A549 (cell line): ENCODE data around the gene SERPINF2. TPM values are rescaled to one million over a fixed set of nuclear protein-coding genes. Genes with fewer than 3 reads are reported as not detected.
A peak's percentile ranks its signal among the peaks of the same experiment; 100 is the strongest.

Experiments
- ATAC-seq, 2 experiments: fragments of 200-7000 bp in 1 of 2; fragments of >200 bp in 1 of 2; cut with Nextera tagmentation in 1 of 2; cut with Tn5 transposase in 1 of 2; 3 replicates each; pipeline versions ENCODE4 v1.8.0 to v1.9.1; 2018 to 2020; ENCODE audit warnings: mild to moderate bottlenecking in 1 of 2, moderate library complexity in 1 of 2
- CTCF ChIA-PET: fragments of 300-600 bp; sonication (Branson Sonifier 250); formaldehyde crosslinking; extraction: SDS; loops from one replicate; lab custom pipeline; 2021; ENCODE audit warnings: antibody characterized with exemption, inconsistent platforms; lab: Yijun Ruan, JAX
- POLR2A ChIA-PET: fragments of 350-600 bp; formaldehyde crosslinking; extraction: SDS; loops from one replicate; lab custom pipeline; 2021; ENCODE audit warnings: antibody characterized with exemption, inconsistent platforms; lab: Yijun Ruan, JAX
- DNase-seq, 2 experiments: peaks; one replicate each; pipeline versions ENCODE4 v3.0.0 to v3.0.0-alpha.2; 2011 to 2016; ENCODE audit warnings: low read depth in 1 of 2, low spot score in 1 of 2
- FAIRE-seq: peaks from 2 replicates; lab custom pipeline; 2011; peaks lifted over from hg19 to GRCh38; lab: Jason Lieb, UNC
- H3K27ac ChIP-seq, 2 experiments: fragments of >200 bp; sonication (Bioruptor Twin); formaldehyde crosslinking; 3 replicates each; pipeline ENCODE4 v1.5.1; 2016 to 2017
- H3K4me1 ChIP-seq: fragments of >200 bp; sonication (Bioruptor Twin); formaldehyde crosslinking; 3 replicates; pipeline ENCODE4 v1.6.1; 2016
- H3K4me2 ChIP-seq: fragments of >200 bp; sonication (Bioruptor Twin); formaldehyde crosslinking; 3 replicates; pipeline ENCODE4 v1.6.1; 2016
- H3K4me3 ChIP-seq: fragments of >200 bp; sonication (Bioruptor Twin); formaldehyde crosslinking; 3 replicates; pipeline ENCODE4 v1.5.1; 2016
- H3K9me3 ChIP-seq: fragments of >200 bp; sonication (Bioruptor Twin); formaldehyde crosslinking; 3 replicates; pipeline ENCODE4 v1.6.1; 2016
- CEBPB ChIP-seq, 2 experiments: fragments of >200 bp in 1 of 2; sonication (Bioruptor Twin) in 1 of 2; formaldehyde crosslinking in 1 of 2; IDR thresholded peaks; 2 replicates each; pipeline ENCODE4 v1.6.1; 2012 to 2016
- FOXS1 ChIP-seq: fragments of 250-450 bp; sonication (Bioruptor Pico); IDR thresholded peaks from 2 replicates; pipeline ENCODE4 v1.5.0; 2020; ENCODE audit warnings: mild to moderate bottlenecking, moderate library complexity
- HEYL ChIP-seq: fragments of 250-450 bp; sonication (Bioruptor Pico); IDR thresholded peaks from 2 replicates; pipeline ENCODE4 v1.8.0; 2021; ENCODE audit warnings: mild to moderate bottlenecking, moderate library complexity
- JUN ChIP-seq, 2 experiments: fragments of >200 bp; sonication (Bioruptor Twin); formaldehyde crosslinking; IDR thresholded peaks; 2 replicates in 1 of 2; 3 replicates in 1 of 2; pipeline ENCODE4 v1.6.1; 2016 to 2017
- MAX ChIP-seq: IDR thresholded peaks from 2 replicates; pipeline ENCODE4 v1.6.1; 2012
- NPAS2 ChIP-seq: fragments of 250-450 bp; sonication (Bioruptor Pico); IDR thresholded peaks from 2 replicates; pipeline ENCODE4 v1.8.0; 2022; ENCODE audit warnings: mild to moderate bottlenecking, moderate library complexity, borderline replicate concordance
- POLR2AphosphoS2 ChIP-seq: conservative IDR thresholded peaks from 2 replicates; pipeline ENCODE4 v1.6.1; 2012; ENCODE audit warnings: low read length, improper control_type of control experiment, inconsistent platforms
- RARB ChIP-seq: fragments of 250-450 bp; sonication (Bioruptor Pico); IDR thresholded peaks from 2 replicates; pipeline ENCODE4 v1.8.0; 2021; ENCODE audit warnings: mild to moderate bottlenecking, moderate library complexity
- RNF2 ChIP-seq: fragments of 200-600 bp; sonication (generic); IDR thresholded peaks from 2 replicates; pipeline ENCODE4 v1.6.1; 2016; ENCODE audit warnings: low read depth, mild to moderate bottlenecking, antibody characterized with exemption, moderate library complexity, borderline replicate concordance
- SREBF2 ChIP-seq: fragments of 450-650 bp; IDR thresholded peaks from 2 replicates; pipeline ENCODE4 v1.6.1; 2014; ENCODE audit warnings: mild to moderate bottlenecking, moderate library complexity
- TFCP2L1 ChIP-seq: fragments of 250-450 bp; sonication (Bioruptor Pico); IDR thresholded peaks from 2 replicates; pipeline ENCODE4 v1.5.0; 2021; ENCODE audit warnings: mild to moderate bottlenecking
- ZNF302 ChIP-seq: fragments of 250-450 bp; sonication (Bioruptor Pico); IDR thresholded peaks from 2 replicates; pipeline ENCODE4 v1.9.0; 2021; ENCODE audit warnings: inconsistent platforms, mild to moderate bottlenecking, moderate library complexity
- WGBS: methylation state at CpG from one replicate; pipeline ENCODE4 v1.1.6; 2017; ENCODE audit errors: missing lambda C conversion rate; 5-methylcytosine and 5-hydroxymethylcytosine counted together
- polyA plus RNA-seq, 4 experiments: library from polyadenylated mRNA; depleted of rRNA in 3 of 4; stranded (reverse); fragments of >200 nt; fragmentation: RNase III in 1 of 4; extraction: RNeasy Plus Mini Kit Qiagen cat#74134 plus additional on column Dnase treatment in 1 of 4; gene quantifications; 2 replicates in 3 of 4; 3 replicates in 1 of 4; pipeline ENCODE4 v1.2.3, GENCODE V29; 2011 to 2017
- TF ChIP-seq, protein P1 (sequence below): fragments of >200 bp; sonication (Bioruptor Twin); formaldehyde crosslinking; IDR thresholded peaks from 3 replicates; pipeline ENCODE4 v1.6.1; 2016
- TF ChIP-seq, protein P2 (sequence below): fragments of 200-600 bp; sonication (generic); IDR thresholded peaks from 2 replicates; pipeline ENCODE4 v1.6.1; 2016; ENCODE audit warnings: antibody characterized with exemption, mild to moderate bottlenecking, moderate library complexity
- TF ChIP-seq, protein P3 (sequence below): IDR thresholded peaks from 2 replicates; pipeline ENCODE4 v1.6.1; 2012; ENCODE audit warnings: low read depth, borderline replicate concordance

SERPINF2 gene
- polyA plus RNA-seq, 2 of the 4 experiments (the other 2 are of a cell fraction), result 2.1 to 2.9 TPM

GRCh38 chr17:1712271-1712670 is 30.4 kb upstream of the SERPINF2 start:
- DNase-seq, result no peak
- no peaks in the 10 kb centered on the region for H3K9me3 ChIP-seq
- no peak overlapping the region for H3K4me3 ChIP-seq
- CTCF ChIA-PET, result interaction anchor here (0.5 to 23.8 kb wide), 11 partner anchors 9 to 198 kb away, joined by 3 to 591 read pairs (median 11); partner anchors contain the start of genes RILP and SERPINF1
- H3K4me2 ChIP-seq, result peak overlapping the region; percentile 99; the same call in 1 of the 3 replicates
- WGBS, result 96% methylated on average over 8 of the region's 8 CpGs
- peaks cover 44% of the 10 kb centered on the region for H3K4me1 ChIP-seq
- FAIRE-seq, result no peak
- no peak overlapping the region for H3K27ac ChIP-seq
- TF ChIP-seq HEYL, result no peak
- TF ChIP-seq RNF2, result no peak
- TF ChIP-seq POLR2AphosphoS2, result no peak
- TF ChIP-seq CEBPB (IDR thresholded peaks at IDR 0.05), result no peak
- no peak for TF ChIP-seq ZNF302
- no peak for TF ChIP-seq NPAS2 (CRISPR knock-in tag)
- no peak for TF ChIP-seq SREBF2
- no peak for TF ChIP-seq MAX
- TF ChIP-seq, protein P1, sequence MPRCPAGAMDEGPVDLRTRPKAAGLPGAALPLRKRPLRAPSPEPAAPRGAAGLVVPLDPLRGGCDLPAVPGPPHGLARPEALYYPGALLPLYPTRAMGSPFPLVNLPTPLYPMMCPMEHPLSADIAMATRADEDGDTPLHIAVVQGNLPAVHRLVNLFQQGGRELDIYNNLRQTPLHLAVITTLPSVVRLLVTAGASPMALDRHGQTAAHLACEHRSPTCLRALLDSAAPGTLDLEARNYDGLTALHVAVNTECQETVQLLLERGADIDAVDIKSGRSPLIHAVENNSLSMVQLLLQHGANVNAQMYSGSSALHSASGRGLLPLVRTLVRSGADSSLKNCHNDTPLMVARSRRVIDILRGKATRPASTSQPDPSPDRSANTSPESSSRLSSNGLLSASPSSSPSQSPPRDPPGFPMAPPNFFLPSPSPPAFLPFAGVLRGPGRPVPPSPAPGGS, result no peak
- TF ChIP-seq FOXS1, result no peak
- TF ChIP-seq TFCP2L1, result no peak
- TF ChIP-seq JUN (IDR thresholded peaks at IDR 0.05), result no peak
- TF ChIP-seq, all 56 proteins: peak for 0
- POLR2A ChIA-PET, result interaction anchor here (1.7 kb wide), 1 partner anchor 64 kb away, joined by 7 read pairs; no protein-coding TSS in a partner anchor
- no peak for ATAC-seq

- no peak for DNase-seq
- ChIA-PET POLR2A (interaction anchor here (0.8 to 2.1 kb wide), 5 partner anchors 29 to 65 kb away, joined by 3 to 9 read pairs (median 4); partner anchors contain the start of genes PRPF8 and RILP), CTCF (interaction anchor here (0.6 to 23.8 kb wide), 34 partner anchors 8 to 584 kb away, joined by 3 to 591 read pairs (median 4); partner anchors contain the start of genes OVCA2, RILP, SCARF1 and SERPINF1)
- peak overlapping the region; percentile 87 for H3K4me3 ChIP-seq
- no peak for FAIRE-seq
- TF ChIP-seq, protein P2, sequence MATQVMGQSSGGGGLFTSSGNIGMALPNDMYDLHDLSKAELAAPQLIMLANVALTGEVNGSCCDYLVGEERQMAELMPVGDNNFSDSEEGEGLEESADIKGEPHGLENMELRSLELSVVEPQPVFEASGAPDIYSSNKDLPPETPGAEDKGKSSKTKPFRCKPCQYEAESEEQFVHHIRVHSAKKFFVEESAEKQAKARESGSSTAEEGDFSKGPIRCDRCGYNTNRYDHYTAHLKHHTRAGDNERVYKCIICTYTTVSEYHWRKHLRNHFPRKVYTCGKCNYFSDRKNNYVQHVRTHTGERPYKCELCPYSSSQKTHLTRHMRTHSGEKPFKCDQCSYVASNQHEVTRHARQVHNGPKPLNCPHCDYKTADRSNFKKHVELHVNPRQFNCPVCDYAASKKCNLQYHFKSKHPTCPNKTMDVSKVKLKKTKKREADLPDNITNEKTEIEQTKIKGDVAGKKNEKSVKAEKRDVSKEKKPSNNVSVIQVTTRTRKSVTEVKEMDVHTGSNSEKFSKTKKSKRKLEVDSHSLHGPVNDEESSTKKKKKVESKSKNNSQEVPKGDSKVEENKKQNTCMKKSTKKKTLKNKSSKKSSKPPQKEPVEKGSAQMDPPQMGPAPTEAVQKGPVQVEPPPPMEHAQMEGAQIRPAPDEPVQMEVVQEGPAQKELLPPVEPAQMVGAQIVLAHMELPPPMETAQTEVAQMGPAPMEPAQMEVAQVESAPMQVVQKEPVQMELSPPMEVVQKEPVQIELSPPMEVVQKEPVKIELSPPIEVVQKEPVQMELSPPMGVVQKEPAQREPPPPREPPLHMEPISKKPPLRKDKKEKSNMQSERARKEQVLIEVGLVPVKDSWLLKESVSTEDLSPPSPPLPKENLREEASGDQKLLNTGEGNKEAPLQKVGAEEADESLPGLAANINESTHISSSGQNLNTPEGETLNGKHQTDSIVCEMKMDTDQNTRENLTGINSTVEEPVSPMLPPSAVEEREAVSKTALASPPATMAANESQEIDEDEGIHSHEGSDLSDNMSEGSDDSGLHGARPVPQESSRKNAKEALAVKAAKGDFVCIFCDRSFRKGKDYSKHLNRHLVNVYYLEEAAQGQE, result no peak
- no peak for TF ChIP-seq RARB (CRISPR knock-in tag)
- TF ChIP-seq, protein P3, sequence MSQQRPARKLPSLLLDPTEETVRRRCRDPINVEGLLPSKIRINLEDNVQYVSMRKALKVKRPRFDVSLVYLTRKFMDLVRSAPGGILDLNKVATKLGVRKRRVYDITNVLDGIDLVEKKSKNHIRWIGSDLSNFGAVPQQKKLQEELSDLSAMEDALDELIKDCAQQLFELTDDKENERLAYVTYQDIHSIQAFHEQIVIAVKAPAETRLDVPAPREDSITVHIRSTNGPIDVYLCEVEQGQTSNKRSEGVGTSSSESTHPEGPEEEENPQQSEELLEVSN, result no peak
- H3K27ac ChIP-seq, result peak overlapping the region; percentile 93 to 95
- no peaks in the 10 kb centered on the region for H3K9me3 ChIP-seq
- no peak for ATAC-seq
- WGBS, result 68% methylated on average over 10 of the region's 10 CpGs
- peaks cover 50% of the 10 kb centered on the region for H3K4me1 ChIP-seq
- H3K4me2 ChIP-seq, result peak overlapping the region; percentile 99
Observed at GRCh38 chr17:1713160-1713877, 29.4 kb upstream of the SERPINF2 start.
